Globus pallidus (tissue), 1 donor: ENCODE results near the gene SH3BP1.
"Not testable (repeated sequence)": the region's sequence is repeated elsewhere in the genome, so short reads cannot be mapped to it uniquely, and the experiment has no call there.

ENCODE experiments used
- DNase-seq: peaks from one replicate; pipeline ENCODE4 v3.0.0-alpha.2; 2015; ENCODE audit warnings: low spot score

Gene SH3BP1

GRCh38 chr22:37639070-37639760 lies at the start of gene SH3BP1:
Gene SH3BP1 (plus strand): TSS chr22:37639669. CDS start chr22:37639788, 119 bp downstream.
- DNase-seq, result no peak

GRCh38 chr22:37591081-37591480 lies 48.4 kb upstream of the SH3BP1 start:
- DNase-seq, result not testable (repeated sequence)

- no peak for DNase-seq
Observed at GRCh38 chr22:37591823-37592404, 47.6 kb upstream of the SH3BP1 start.

GRCh38 chr22:37594237-37594636 lies 45.2 kb upstream of the SH3BP1 start:
- DNase-seq, result no peak

- peak; percentile 33 for DNase-seq
Observed at GRCh38 chr22:37599153-37599552, 40.3 kb upstream of the SH3BP1 start.

GRCh38 chr22:37601203-37601539 lies 38.3 kb upstream of the SH3BP1 start:
- no peak for DNase-seq

GRCh38 chr22:37601540-37602442 lies 37.7 kb upstream of the SH3BP1 start:
- DNase-seq, result no peak

- DNase-seq, result not testable (repeated sequence)
Observed at GRCh38 chr22:37602546-37603277, 36.8 kb upstream of the SH3BP1 start.

GRCh38 chr22:37604074-37604473 lies 35.4 kb upstream of the SH3BP1 start:
- no peak for DNase-seq

GRCh38 chr22:37604875-37605274 lies 34.6 kb upstream of the SH3BP1 start:
- no peak for DNase-seq

GRCh38 chr22:37607010-37607934 lies 32.2 kb upstream of the SH3BP1 start:
- DNase-seq, result peak; percentile 73

GRCh38 chr22:37607935-37608476 lies 31.5 kb upstream of the SH3BP1 start:
- no peak for DNase-seq

GRCh38 chr22:37608477-37609239 lies 30.8 kb upstream of the SH3BP1 start, which contains the start of gene GGA1:
Gene GGA1 (plus strand): TSS chr22:37608834. CDS start chr22:37608861, 27 bp downstream.
- DNase-seq, result peak; percentile 97

GRCh38 chr22:37609240-37610152 lies 30.0 kb upstream of the SH3BP1 start:
- DNase-seq, result peak; percentile 40

GRCh38 chr22:37610153-37610475 lies 29.4 kb upstream of the SH3BP1 start:
- not testable (repeated sequence) for DNase-seq

- peak; percentile 38 for DNase-seq
Observed at GRCh38 chr22:37610480-37611129, 28.9 kb upstream of the SH3BP1 start.

GRCh38 chr22:37611207-37611606 lies 28.3 kb upstream of the SH3BP1 start:
- no peak for DNase-seq
